Choroid plexus epithelial cell (primary cell): ENCODE results near the gene C1QL4.
"Not testable (repeated sequence)": the region's sequence is repeated elsewhere in the genome, so short reads cannot be mapped to it uniquely, and the experiment has no call there.

Experiments used
- DNase-seq: peaks from one replicate; pipeline ENCODE4 v3.0.0-alpha.2; 2010; ENCODE audit warnings: low read depth
- H3K4me3 ChIP-seq: 2 replicates; pipeline ENCODE4 v1.5.1; 2011; ENCODE audit warnings: low read depth, mild to moderate bottlenecking, control low read depth, low read length, moderate library complexity
- TF ChIP-seq, protein P1 (sequence below): conservative IDR thresholded peaks from 2 replicates; pipeline ENCODE4 v1.5.1; 2011; ENCODE audit warnings: low read depth, mild to moderate bottlenecking, control low read depth, inconsistent platforms, low read length, moderate library complexity

C1QL4 gene

DNA sequence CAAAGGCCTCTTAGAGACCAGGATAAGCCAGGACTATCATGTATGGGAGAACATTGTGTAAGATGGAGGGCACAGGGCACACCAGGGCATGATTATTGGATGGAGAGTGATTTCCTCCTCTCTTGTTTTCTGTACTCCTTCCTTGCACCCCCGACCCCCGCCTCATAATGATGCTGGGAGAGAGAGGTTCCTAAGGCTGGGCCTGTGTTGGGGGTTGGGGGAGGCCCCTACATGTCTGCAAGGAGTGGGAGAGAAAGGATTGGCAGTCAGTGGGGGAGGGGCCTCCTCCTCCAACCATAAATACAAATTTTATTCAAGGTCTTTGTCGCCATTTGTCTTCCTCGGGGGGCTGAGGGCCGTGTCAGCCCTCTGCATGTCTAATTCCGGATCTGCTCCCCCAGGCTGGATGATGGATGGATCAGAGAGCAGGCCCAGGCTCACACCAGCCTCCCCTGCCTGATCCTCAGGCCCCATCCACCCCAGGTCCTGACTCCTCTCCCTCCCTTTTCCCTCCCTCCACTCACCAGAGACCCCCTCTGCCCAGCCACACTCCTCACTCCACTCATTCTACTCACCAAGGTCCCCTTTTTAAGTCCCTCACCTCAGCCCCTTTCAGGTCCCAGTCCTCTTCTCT lies 2.0 kb upstream of the C1QL4 start:
- no peak for DNase-seq
- TF ChIP-seq, protein P1, sequence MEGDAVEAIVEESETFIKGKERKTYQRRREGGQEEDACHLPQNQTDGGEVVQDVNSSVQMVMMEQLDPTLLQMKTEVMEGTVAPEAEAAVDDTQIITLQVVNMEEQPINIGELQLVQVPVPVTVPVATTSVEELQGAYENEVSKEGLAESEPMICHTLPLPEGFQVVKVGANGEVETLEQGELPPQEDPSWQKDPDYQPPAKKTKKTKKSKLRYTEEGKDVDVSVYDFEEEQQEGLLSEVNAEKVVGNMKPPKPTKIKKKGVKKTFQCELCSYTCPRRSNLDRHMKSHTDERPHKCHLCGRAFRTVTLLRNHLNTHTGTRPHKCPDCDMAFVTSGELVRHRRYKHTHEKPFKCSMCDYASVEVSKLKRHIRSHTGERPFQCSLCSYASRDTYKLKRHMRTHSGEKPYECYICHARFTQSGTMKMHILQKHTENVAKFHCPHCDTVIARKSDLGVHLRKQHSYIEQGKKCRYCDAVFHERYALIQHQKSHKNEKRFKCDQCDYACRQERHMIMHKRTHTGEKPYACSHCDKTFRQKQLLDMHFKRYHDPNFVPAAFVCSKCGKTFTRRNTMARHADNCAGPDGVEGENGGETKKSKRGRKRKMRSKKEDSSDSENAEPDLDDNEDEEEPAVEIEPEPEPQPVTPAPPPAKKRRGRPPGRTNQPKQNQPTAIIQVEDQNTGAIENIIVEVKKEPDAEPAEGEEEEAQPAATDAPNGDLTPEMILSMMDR: no peak
- H3K4me3 ChIP-seq: no peak overlapping the region

DNA sequence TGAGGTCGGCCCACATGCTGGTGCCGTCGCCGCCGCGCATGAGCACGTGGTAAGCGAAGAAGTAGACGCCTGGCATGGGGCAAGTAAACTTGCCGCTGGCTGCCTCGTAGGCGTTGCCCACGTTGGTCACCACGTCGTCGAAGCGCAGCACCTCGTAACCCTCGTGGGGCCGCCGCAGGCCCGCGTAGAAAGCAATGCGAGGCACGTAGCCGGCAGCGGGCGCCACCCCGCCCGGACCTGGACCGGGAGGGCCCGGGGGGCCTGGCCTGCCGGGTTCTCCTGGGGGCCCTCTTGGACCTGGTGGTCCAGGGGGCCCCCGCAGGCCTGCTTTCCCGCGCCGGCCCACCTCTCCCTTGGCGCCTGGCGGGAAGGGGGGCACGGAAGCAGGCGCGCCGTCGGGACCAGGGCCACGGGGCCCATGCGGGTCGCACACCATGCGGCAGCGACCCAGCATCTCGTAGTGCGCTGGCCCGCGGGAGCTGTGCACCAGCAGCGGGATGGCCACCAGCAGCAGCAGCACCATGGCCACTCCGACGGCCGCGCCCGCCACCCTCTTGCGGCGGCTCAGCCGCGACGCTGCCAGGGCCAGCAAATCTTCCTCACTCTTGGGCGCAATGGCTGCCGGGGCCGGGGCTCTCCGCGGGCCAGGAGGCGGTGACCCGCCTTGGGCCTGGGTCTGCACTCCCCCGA lies 888 bp downstream of the C1QL4 start:
- no peak overlapping the region for H3K4me3 ChIP-seq
- TF ChIP-seq, protein P1: no peak
- no peak for DNase-seq

DNA sequence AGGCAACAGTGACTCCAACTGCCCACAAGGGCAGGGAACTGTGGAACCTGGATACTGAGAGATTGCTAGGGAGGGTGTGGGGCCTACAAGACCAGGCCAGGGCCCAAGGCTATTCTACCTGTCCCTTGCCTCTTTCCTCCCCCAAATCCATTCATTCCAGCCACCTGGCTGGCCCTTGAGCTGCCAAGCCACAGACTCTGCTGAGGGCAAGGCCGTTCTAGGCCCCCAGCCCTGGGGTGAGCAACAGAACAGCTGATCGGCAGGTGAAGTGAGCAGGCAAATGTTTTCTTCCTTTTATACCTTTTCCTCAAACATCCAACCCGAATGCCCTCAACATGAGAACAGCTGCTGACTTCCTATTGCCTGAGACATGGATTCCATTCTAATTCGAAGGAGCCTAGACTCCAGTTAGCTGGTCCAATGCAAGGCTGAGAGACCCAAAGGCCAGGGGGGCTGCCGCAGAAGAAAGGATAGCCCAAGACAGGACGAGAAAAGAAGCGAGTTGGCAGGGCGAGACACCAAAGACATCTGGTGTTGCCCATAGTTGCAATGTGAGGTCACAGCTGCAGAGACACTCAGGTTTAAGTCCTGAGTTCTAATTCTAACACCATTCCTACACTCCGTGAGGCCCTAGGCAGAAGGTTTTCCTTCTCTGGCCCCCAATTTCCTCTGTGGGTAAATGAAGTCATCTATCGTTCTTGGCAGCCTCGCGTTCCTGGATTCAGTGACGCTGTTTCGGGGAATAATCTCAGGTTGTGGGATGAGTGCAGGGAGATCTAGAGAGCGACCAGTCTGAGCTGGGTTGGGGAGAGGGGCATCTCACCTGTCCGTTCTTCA lies 1.7 kb downstream of the C1QL4 start:
- H3K4me3 ChIP-seq: no peak overlapping the region
- no peak for DNase-seq
- TF ChIP-seq, protein P1: no peak

DNA sequence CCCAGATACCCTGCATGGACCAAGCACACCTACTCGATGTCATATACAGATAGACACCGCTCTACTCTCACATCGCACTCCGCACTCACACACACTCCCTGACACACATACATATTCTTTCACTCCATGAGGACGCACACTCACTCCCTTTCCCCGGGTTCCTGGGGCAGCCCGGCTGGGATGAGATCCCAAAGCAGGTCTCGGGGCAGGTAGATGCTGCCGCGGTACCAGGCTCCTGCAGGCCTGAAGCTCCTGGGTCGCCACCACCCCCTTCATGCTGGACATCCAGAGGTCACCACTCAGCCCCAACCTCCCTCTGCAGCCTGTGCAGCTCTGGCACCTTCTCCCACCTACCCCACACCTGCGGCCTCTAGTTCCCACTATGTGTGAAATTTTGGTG lies 2.3 kb downstream of the C1QL4 start:
- no peak overlapping the region for H3K4me3 ChIP-seq
- TF ChIP-seq, protein P1: no peak
- no peak for DNase-seq

DNA sequence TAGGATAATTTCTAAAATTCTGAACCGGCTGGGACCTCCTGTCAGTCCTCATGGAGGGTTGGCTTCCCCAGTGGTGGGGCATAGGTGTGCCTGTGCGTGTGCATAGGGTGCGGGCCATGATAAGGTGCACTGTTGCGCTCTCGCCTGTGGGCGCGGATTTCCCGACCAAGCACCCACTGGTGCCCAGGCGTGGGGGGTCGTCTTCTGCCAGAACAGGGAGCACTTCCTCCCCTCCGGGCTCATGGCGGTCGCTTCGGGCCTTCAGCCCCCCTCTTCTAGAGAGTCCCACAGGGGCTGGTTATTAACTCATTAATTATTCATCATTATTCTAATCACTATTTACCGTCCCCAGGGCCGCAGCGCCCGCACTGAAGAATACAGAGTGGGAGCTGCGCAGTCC lies 2.8 kb downstream of the C1QL4 start:
- no peak overlapping the region for H3K4me3 ChIP-seq
- TF ChIP-seq, protein P1: no peak
- DNase-seq: no peak

DNA sequence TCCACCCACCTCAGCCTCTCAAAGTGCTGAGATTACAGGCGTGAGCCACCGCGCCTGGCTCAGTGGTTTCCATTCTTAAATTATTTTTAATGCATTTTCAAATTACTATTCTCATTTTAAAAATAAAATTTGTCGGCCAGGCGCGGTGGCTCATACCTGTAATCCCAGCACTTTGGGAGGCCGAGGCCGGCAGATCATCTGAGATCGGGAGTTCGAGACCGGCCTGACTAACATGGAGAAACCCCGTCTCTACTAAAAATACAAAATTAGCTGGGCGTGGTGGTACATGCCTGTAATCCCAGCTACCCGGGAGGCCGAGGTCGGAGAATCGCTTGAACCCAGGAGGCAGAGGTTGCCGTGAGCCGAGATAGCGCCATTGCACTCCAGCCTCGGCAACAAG lies 3.2 kb downstream of the C1QL4 start:
- not testable (repeated sequence) for H3K4me3 ChIP-seq, DNase-seq

DNA sequence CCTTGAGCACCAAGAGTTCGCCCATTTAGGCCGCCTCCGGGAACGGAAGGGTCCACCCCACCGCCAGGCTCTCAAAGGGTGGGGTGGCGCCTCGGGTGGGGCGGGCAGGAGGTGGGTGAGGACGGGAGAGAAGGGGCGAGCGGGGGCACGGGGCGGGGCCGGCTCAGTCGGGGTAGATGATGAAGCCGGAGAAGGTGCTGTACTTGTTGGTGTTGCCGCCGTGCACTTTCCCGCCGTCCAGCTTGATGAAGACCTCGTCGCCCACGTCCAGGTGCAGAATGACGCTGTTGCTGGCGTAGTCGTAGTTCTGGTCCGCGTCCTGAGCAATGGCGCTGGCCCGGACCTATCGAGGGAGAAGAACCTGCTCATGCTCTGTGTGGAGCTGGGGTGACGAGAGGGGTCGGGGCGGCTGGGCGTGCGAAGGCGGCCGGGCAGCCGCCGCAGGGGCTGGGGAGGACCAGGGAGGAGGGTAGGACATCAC lies 4.1 kb downstream of the C1QL4 start:
- peak overlapping the region; percentile 9 for H3K4me3 ChIP-seq
- DNase-seq: no peak
- TF ChIP-seq, protein P1: no peak
